ENCODE results near the gene CASKIN2.

- TF ChIP-seq, protein P1, sequence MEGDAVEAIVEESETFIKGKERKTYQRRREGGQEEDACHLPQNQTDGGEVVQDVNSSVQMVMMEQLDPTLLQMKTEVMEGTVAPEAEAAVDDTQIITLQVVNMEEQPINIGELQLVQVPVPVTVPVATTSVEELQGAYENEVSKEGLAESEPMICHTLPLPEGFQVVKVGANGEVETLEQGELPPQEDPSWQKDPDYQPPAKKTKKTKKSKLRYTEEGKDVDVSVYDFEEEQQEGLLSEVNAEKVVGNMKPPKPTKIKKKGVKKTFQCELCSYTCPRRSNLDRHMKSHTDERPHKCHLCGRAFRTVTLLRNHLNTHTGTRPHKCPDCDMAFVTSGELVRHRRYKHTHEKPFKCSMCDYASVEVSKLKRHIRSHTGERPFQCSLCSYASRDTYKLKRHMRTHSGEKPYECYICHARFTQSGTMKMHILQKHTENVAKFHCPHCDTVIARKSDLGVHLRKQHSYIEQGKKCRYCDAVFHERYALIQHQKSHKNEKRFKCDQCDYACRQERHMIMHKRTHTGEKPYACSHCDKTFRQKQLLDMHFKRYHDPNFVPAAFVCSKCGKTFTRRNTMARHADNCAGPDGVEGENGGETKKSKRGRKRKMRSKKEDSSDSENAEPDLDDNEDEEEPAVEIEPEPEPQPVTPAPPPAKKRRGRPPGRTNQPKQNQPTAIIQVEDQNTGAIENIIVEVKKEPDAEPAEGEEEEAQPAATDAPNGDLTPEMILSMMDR (IDR thresholded peaks at IDR 0.05): no peak
- TF ChIP-seq EP300 (IDR thresholded peaks at IDR 0.05) (no peak), EHMT2 (IDR thresholded peaks at IDR 0.05; ENCODE audit: low read depth) (no peak), POLR2A (IDR thresholded peaks at IDR 0.05; ENCODE audit: low read length) (no peak), SMC3 (IDR thresholded peaks at IDR 0.05) (no peak), RAD21 (conservative IDR thresholded peaks at IDR 0.05 in 1 of 2, IDR thresholded peaks at IDR 0.05 in 1 of 2) (no peak), SREBF2 (IDR thresholded peaks at IDR 0.05) (no peak), RNF2 (IDR thresholded peaks at IDR 0.05; ENCODE audit: borderline replicate concordance, low read depth) (no peak), CHD2 (IDR thresholded peaks at IDR 0.05; ENCODE audit: low read length, partially characterized antibody) (no peak), JUNB (IDR thresholded peaks at IDR 0.05) (no peak)
- TF ChIP-seq, protein P2, sequence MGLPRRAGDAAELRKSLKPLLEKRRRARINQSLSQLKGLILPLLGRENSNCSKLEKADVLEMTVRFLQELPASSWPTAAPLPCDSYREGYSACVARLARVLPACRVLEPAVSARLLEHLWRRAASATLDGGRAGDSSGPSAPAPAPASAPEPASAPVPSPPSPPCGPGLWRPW (IDR thresholded peaks at IDR 0.05): no peak
- TF ChIP-seq, protein P3, sequence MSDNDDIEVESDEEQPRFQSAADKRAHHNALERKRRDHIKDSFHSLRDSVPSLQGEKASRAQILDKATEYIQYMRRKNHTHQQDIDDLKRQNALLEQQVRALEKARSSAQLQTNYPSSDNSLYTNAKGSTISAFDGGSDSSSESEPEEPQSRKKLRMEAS (IDR thresholded peaks at IDR 0.05): no peak
- TF ChIP-seq, protein P4, sequence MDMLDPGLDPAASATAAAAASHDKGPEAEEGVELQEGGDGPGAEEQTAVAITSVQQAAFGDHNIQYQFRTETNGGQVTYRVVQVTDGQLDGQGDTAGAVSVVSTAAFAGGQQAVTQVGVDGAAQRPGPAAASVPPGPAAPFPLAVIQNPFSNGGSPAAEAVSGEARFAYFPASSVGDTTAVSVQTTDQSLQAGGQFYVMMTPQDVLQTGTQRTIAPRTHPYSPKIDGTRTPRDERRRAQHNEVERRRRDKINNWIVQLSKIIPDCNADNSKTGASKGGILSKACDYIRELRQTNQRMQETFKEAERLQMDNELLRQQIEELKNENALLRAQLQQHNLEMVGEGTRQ (IDR thresholded peaks at IDR 0.05): no peak
Observed at GRCh38 chr17:75480281-75480680, 35.1 kb downstream of the CASKIN2 start.

Measured in A549 (cell line).